ENCODE results near the gene DHRS1. TPM values are rescaled to one million over a fixed set of nuclear protein-coding genes. Genes with fewer than 3 reads are reported as not detected.
A peak's percentile ranks its signal among the peaks of the same experiment; 100 is the strongest.

DHRS1 gene
- total RNA-seq, 4 donors from 2014 or later: 8.2 to 33.0 (median 17.7) TPM

DNA sequence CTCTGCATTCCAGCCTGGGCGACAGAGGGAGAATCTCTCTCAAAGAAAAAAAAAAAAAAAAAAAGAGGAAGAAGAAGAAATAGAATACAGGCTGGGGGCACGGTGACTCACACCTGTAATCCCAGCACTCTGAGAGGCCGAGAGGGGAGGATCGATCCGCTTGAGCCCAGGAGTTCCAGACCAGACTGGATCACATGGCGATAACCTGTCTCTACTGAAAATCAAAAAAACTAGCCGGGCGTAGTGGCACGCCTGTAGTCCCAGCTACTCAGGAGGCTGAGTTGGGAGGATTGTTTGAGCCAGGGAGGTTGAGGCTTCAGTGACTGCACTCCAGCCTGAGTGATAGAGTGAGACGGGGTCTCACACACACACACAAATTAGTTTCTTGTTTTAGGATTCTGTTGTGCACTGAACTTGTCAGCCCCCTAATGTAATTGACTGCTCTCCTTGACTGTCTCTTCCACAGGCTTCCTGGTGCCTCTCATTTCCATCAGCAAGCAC lies 56.2 kb downstream of the DHRS1 start:
- Histone ChIP-seq H3K27me3 (no peaks in the 10 kb centered on the region), H3K36me3 (peaks cover 0 to 31% of the 10 kb centered on the region in 2 donors), H3K27ac (peak overlapping the region; percentile 89 to 99 (median 94)), H3K9me3 (no peaks in the 10 kb centered on the region), H3K4me3 (peak overlapping the region; percentile 53 to 57), H3K4me1 (peaks cover 2 to 46% (median 29%) of the 10 kb centered on the region in 3 donors)
- TF ChIP-seq POLR2AphosphoS5 (IDR thresholded peaks at IDR 0.05): no peak
- no peak for TF ChIP-seq EP300 (IDR thresholded peaks at IDR 0.05)
- TF ChIP-seq POLR2A (IDR thresholded peaks at IDR 0.05): no peak
- TF ChIP-seq, protein P1, sequence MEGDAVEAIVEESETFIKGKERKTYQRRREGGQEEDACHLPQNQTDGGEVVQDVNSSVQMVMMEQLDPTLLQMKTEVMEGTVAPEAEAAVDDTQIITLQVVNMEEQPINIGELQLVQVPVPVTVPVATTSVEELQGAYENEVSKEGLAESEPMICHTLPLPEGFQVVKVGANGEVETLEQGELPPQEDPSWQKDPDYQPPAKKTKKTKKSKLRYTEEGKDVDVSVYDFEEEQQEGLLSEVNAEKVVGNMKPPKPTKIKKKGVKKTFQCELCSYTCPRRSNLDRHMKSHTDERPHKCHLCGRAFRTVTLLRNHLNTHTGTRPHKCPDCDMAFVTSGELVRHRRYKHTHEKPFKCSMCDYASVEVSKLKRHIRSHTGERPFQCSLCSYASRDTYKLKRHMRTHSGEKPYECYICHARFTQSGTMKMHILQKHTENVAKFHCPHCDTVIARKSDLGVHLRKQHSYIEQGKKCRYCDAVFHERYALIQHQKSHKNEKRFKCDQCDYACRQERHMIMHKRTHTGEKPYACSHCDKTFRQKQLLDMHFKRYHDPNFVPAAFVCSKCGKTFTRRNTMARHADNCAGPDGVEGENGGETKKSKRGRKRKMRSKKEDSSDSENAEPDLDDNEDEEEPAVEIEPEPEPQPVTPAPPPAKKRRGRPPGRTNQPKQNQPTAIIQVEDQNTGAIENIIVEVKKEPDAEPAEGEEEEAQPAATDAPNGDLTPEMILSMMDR (IDR thresholded peaks at IDR 0.05): no peak
- no peak for ATAC-seq
- 36 to 48% methylated on average over 2 to 9 of the region's 10 CpGs for WGBS, 2 donors (ENCODE audit: low coverage in 1 of 2)

DNA sequence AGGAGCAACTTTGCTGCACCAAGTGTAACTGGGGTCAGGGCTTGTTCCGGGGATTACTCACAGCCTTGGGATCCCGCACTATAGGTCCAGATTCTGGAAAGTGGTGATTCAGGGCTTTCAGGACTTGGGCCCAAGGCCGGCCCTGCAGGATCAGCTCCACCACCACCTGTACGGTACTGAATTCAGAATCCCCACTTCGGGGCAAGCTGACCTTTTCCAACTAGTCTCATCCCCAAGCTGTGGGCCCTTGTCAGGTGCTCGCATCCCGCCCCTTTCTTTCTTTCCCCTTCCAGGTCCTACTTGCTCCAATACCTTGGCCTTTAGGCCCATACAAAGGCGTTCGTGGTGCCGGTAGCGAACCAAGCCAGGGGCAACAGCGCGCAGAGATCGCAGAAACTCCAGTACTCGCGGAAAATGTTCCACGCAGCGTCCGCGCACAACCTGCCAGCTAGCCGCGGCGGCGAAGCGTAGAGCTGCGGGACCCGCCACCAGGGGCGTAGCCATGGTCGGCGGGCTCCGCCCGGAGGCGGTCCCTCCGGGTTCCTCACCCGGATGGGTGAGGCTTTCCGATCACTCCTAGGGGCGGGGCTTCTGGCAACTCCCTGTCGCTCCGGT lies 57.6 kb downstream of the DHRS1 start:
- WGBS, 2 donors (ENCODE audit: low coverage in 1 of 2): 0% methylated on average over 14 of the region's 39 CpGs; no CpG with 5 or more reads in 1 of the 2 donors
- TF ChIP-seq, protein P1 (IDR thresholded peaks at IDR 0.05): peak; percentile 51 to 88 (median 78)
- TF ChIP-seq EP300 (IDR thresholded peaks at IDR 0.05): no peak
- Histone ChIP-seq H3K36me3 (peaks cover 0 to 45% of the 10 kb centered on the region in 2 donors), H3K4me3 (peak overlapping the region; percentile 53 to 57), H3K9me3 (no peaks in the 10 kb centered on the region), H3K27me3 (no peaks in the 10 kb centered on the region), H3K27ac (peak overlapping the region; percentile 89 to 99 (median 94)), H3K4me1 (peaks cover 2 to 56% (median 29%) of the 10 kb centered on the region in 3 donors)
- peak; percentile 93 for ATAC-seq

Other genes with a start within 250 kb of the DHRS1 start
- gene CARMIL3, start 247.8 kb downstream of the DHRS1 start, total RNA-seq: under 1 TPM in 3 of 4 donors, not detected in 1; 0.12 to 0.47 (median 0.17) TPM
- 1 to 10 TPM in 1 of 4 donors, not detected in 3; 1.5 TPM for gene CPNE6, start 228.2 kb downstream of the DHRS1 start, total RNA-seq
- 10 to 100 TPM in 3 of 4 donors, 1 to 10 TPM in 1; 9.2 to 14.9 (median 11.6) TPM for gene PCK2, start 205.5 kb downstream of the DHRS1 start, total RNA-seq
- 10 to 100 TPM; 58.0 to 81.6 (median 71.6) TPM for gene DCAF11, start 185.0 kb downstream of the DHRS1 start, total RNA-seq
- 10 to 100 TPM in 1 of 4 donors, 1 to 10 TPM in 1, under 1 TPM in 1, not detected in 1; 0.81 to 10.4 (median 5.0) TPM for gene NRL, start 184.8 kb downstream of the DHRS1 start, total RNA-seq
- under 1 TPM in 2 of 4 donors, not detected in 2; 0.27 to 0.67 TPM for gene FITM1, start 169.1 kb downstream of the DHRS1 start, total RNA-seq
- gene PSME1, start 163.6 kb downstream of the DHRS1 start, total RNA-seq: 100 to 1,000 TPM; 114 to 186 (median 127) TPM
- gene EMC9, start 158.2 kb downstream of the DHRS1 start, total RNA-seq: 10 to 100 TPM in 2 of 4 donors, 1 to 10 TPM in 2; 6.4 to 15.4 (median 10.4) TPM
- gene PSME2, start 153.2 kb downstream of the DHRS1 start, total RNA-seq: 10 to 100 TPM; 41.4 to 52.3 (median 42.0) TPM
- 10 to 100 TPM; 19.0 to 38.9 (median 32.0) TPM for gene RNF31, start 152.3 kb downstream of the DHRS1 start, total RNA-seq
- 10 to 100 TPM; 61.3 to 80.1 (median 68.1) TPM for gene IRF9, start 138.5 kb downstream of the DHRS1 start, total RNA-seq
- 1 to 10 TPM; 1.6 to 8.2 (median 6.8) TPM for gene REC8, start 127.7 kb downstream of the DHRS1 start, total RNA-seq
- gene IPO4, start 111.0 kb downstream of the DHRS1 start, total RNA-seq: 10 to 100 TPM; 16.8 to 31.6 (median 27.0) TPM
- gene TM9SF1, start 104.3 kb downstream of the DHRS1 start, total RNA-seq: 10 to 100 TPM; 34.7 to 53.3 (median 45.0) TPM
- gene TSSK4, start 94.1 kb downstream of the DHRS1 start, total RNA-seq: under 1 TPM in 1 of 4 donors, not detected in 3; 0.40 TPM
- gene CHMP4A, start 86.3 kb downstream of the DHRS1 start, total RNA-seq: 100 to 1,000 TPM in 2 of 4 donors, 10 to 100 TPM in 2; 93.4 to 134 (median 106) TPM
- gene MDP1, start 83.7 kb downstream of the DHRS1 start, total RNA-seq: 10 to 100 TPM in 3 of 4 donors, 1 to 10 TPM in 1; 6.9 to 17.1 (median 11.4) TPM
- 100 to 1,000 TPM; 136 to 193 (median 168) TPM for gene NEDD8, start 67.4 kb downstream of the DHRS1 start, total RNA-seq
- gene GMPR2, start 66.9 kb downstream of the DHRS1 start, total RNA-seq: 10 to 100 TPM; 46.0 to 70.5 (median 59.8) TPM
- gene TINF2, start 57.2 kb downstream of the DHRS1 start, total RNA-seq: 10 to 100 TPM; 53.2 to 72.5 (median 70.0) TPM
- 10 to 100 TPM in 1 of 4 donors, 1 to 10 TPM in 3; 1.3 to 43.3 (median 6.3) TPM for gene TGM1, start 36.6 kb downstream of the DHRS1 start, total RNA-seq
- gene RABGGTA, start 28.2 kb downstream of the DHRS1 start, total RNA-seq: 10 to 100 TPM; 12.9 to 27.6 (median 16.5) TPM
- gene NOP9, start 70 bp upstream of the DHRS1 start, total RNA-seq: 10 to 100 TPM; 19.4 to 29.2 (median 22.8) TPM
- gene CIDEB, start 8.2 kb upstream of the DHRS1 start, total RNA-seq: 10 to 100 TPM in 2 of 4 donors, 1 to 10 TPM in 2; 4.9 to 12.5 (median 9.5) TPM
- gene LTB4R2, start 10.4 kb upstream of the DHRS1 start, total RNA-seq: 1 to 10 TPM; 2.4 to 5.0 (median 3.4) TPM
- 1 to 10 TPM; 3.0 to 4.2 (median 3.4) TPM for gene LTB4R, start 11.7 kb upstream of the DHRS1 start, total RNA-seq
- 10 to 100 TPM; 13.3 to 40.5 (median 22.6) TPM for gene ADCY4, start 35.3 kb upstream of the DHRS1 start, total RNA-seq
- 1 to 10 TPM; 3.1 to 8.9 (median 3.9) TPM for gene RIPK3, start 40.2 kb upstream of the DHRS1 start, total RNA-seq
- 10 to 100 TPM; 33.5 to 63.5 (median 57.9) TPM for gene NFATC4, start 68.4 kb upstream of the DHRS1 start, total RNA-seq
- gene NYNRIN, start 99.2 kb upstream of the DHRS1 start, total RNA-seq: 10 to 100 TPM in 2 of 4 donors, 1 to 10 TPM in 2; 6.9 to 19.9 (median 11.5) TPM
- 1 to 10 TPM in 3 of 4 donors, under 1 TPM in 1; 0.49 to 2.8 (median 2.1) TPM for gene CBLN3, start 129.9 kb upstream of the DHRS1 start, total RNA-seq
- gene KHNYN, start 130.2 kb upstream of the DHRS1 start, total RNA-seq: 10 to 100 TPM; 50.7 to 68.0 (median 61.3) TPM
- 10 to 100 TPM; 21.5 to 39.7 (median 31.3) TPM for gene SDR39U1, start 143.0 kb upstream of the DHRS1 start, total RNA-seq
- 1 to 10 TPM in 1 of 4 donors, under 1 TPM in 1, not detected in 2; 0.93 to 9.8 TPM for gene CMA1, start 208.5 kb upstream of the DHRS1 start, total RNA-seq